ENCODE measurements around the gene SH3PXD2A.

The SH3PXD2A gene

GRCh38 chr10:103877861-103878260 is 22.5 kb upstream of the SH3PXD2A start:
- no peak for DNase-seq

- no peak for DNase-seq
Measured at GRCh38 chr10:103876155-103876554, 20.8 kb upstream of the SH3PXD2A start.

- no peak for DNase-seq
Measured at GRCh38 chr10:103874730-103875129, 19.4 kb upstream of the SH3PXD2A start.

GRCh38 chr10:103872137-103872931 is 17.0 kb upstream of the SH3PXD2A start:
- DNase-seq = no peak

- no peak for DNase-seq
Measured at GRCh38 chr10:103871006-103871405, 15.6 kb upstream of the SH3PXD2A start.

- DNase-seq = no peak
Measured at GRCh38 chr10:103870516-103870915, 15.1 kb upstream of the SH3PXD2A start.

GRCh38 chr10:103869336-103869735 is 14.0 kb upstream of the SH3PXD2A start:
- no peak for DNase-seq

GRCh38 chr10:103868200-103868599 is 12.8 kb upstream of the SH3PXD2A start:
- no peak for DNase-seq

GRCh38 chr10:103861505-103861904 is 6.1 kb upstream of the SH3PXD2A start:
- no peak for DNase-seq

GRCh38 chr10:103859161-103860086 is 4.0 kb upstream of the SH3PXD2A start:
- peak; percentile 44 for DNase-seq

GRCh38 chr10:103858360-103858759 is 3.0 kb upstream of the SH3PXD2A start:
- no peak for DNase-seq

GRCh38 chr10:103856797-103857170 is 1.4 kb upstream of the SH3PXD2A start:
- DNase-seq = no peak

GRCh38 chr10:103855852-103856796 is 748 bp upstream of the SH3PXD2A start:
- no peak for DNase-seq

- DNase-seq = peak; percentile 32
Measured at GRCh38 chr10:103854686-103855391, 537 bp downstream of the SH3PXD2A start.

GRCh38 chr10:103854265-103854685 is 1.1 kb downstream of the SH3PXD2A start:
- no peak for DNase-seq

GRCh38 chr10:103853428-103854264 is 1.7 kb downstream of the SH3PXD2A start:
- DNase-seq = no peak

- no peak for DNase-seq
Measured at GRCh38 chr10:103852856-103853255, 2.5 kb downstream of the SH3PXD2A start.

GRCh38 chr10:103852189-103852711 is 3.1 kb downstream of the SH3PXD2A start:
- no peak for DNase-seq

- DNase-seq = no peak
Measured at GRCh38 chr10:103851261-103851660, 4.1 kb downstream of the SH3PXD2A start.

GRCh38 chr10:103850572-103850895 is 4.8 kb downstream of the SH3PXD2A start:
- no peak for DNase-seq
